ENCODE data around the gene LEPR. TPM values are rescaled to one million over a fixed set of nuclear protein-coding genes. Genes with fewer than 3 reads are reported as not detected.
"Not testable (repeated sequence)": the region's sequence is repeated elsewhere in the genome, so short reads cannot be mapped to it uniquely, and the experiment has no call there.

LEPR gene
- total and polyA plus RNA-seq, 7 donors = 0.73 to 7.8 (median 2.1) TPM

- no peaks in the 10 kb centered on the region for H3K9me3 ChIP-seq
- no peak overlapping the region for H3K4me3 ChIP-seq
- H3K4me1 ChIP-seq = no peaks in the 10 kb centered on the region
- WGBS, 3 donors = 21 to 33% (median 32%) methylated on average over 2 of the region's 2 CpGs
- TF ChIP-seq, protein P1, sequence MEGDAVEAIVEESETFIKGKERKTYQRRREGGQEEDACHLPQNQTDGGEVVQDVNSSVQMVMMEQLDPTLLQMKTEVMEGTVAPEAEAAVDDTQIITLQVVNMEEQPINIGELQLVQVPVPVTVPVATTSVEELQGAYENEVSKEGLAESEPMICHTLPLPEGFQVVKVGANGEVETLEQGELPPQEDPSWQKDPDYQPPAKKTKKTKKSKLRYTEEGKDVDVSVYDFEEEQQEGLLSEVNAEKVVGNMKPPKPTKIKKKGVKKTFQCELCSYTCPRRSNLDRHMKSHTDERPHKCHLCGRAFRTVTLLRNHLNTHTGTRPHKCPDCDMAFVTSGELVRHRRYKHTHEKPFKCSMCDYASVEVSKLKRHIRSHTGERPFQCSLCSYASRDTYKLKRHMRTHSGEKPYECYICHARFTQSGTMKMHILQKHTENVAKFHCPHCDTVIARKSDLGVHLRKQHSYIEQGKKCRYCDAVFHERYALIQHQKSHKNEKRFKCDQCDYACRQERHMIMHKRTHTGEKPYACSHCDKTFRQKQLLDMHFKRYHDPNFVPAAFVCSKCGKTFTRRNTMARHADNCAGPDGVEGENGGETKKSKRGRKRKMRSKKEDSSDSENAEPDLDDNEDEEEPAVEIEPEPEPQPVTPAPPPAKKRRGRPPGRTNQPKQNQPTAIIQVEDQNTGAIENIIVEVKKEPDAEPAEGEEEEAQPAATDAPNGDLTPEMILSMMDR (IDR thresholded peaks at IDR 0.05) = no peak
- H3K27me3 ChIP-seq (ENCODE audit: insufficient read depth in 3 of 3, low read length in 2 of 3) = no peaks in the 10 kb centered on the region
- no peaks in the 10 kb centered on the region for H3K36me3 ChIP-seq (ENCODE audit: insufficient read depth in 1 of 2, low read depth in 1 of 2)
- no peak overlapping the region for H3K27ac ChIP-seq
- ATAC-seq (no peak), DNase-seq (no peak)
- intact Hi-C loops (cut with DNase I) = no loop called here
These were observed 38.4 kb downstream of the LEPR start for GRCh38 chr1:65458730-65459396.

- Histone ChIP-seq H3K36me3 (ENCODE audit: insufficient read depth in 1 of 2, low read depth in 1 of 2) (no peaks in the 10 kb centered on the region), H3K27ac (no peak overlapping the region), H3K9me3 (no peaks in the 10 kb centered on the region), H3K27me3 (ENCODE audit: insufficient read depth in 3 of 3, low read length in 2 of 3) (no peaks in the 10 kb centered on the region), H3K4me1 (no peaks in the 10 kb centered on the region), H3K4me3 (no peak overlapping the region)
- ATAC-seq = no peak
- DNase-seq = no peak
- intact Hi-C loops (cut with DNase I) = no loop called here
- WGBS, 3 donors = 85 to 88% (median 88%) methylated on average over 1 of the region's 1 CpG
- TF ChIP-seq, protein P1 (IDR thresholded peaks at IDR 0.05) = peak; percentile 22
These were observed 38.9 kb downstream of the LEPR start for GRCh38 chr1:65459397-65459768.

- intact Hi-C loops (cut with DNase I); H3K36me3 ChIP-seq (ENCODE audit: insufficient read depth in 1 of 2, low read depth in 1 of 2); H3K4me3 ChIP-seq; H3K9me3 ChIP-seq; H3K4me1 ChIP-seq; H3K27me3 ChIP-seq (ENCODE audit: insufficient read depth in 3 of 3, low read length in 2 of 3); DNase-seq; ATAC-seq; H3K27ac ChIP-seq: not testable (repeated sequence)
- WGBS, 3 donors = 89 to 100% (median 100%) methylated on average over 1 of the region's 1 CpG
These were observed 45.4 kb downstream of the LEPR start for GRCh38 chr1:65465837-65466236.

GRCh38 chr1:65467536-65467935 lies 47.1 kb downstream of the LEPR start:
- DNase-seq = no peak

DNA sequence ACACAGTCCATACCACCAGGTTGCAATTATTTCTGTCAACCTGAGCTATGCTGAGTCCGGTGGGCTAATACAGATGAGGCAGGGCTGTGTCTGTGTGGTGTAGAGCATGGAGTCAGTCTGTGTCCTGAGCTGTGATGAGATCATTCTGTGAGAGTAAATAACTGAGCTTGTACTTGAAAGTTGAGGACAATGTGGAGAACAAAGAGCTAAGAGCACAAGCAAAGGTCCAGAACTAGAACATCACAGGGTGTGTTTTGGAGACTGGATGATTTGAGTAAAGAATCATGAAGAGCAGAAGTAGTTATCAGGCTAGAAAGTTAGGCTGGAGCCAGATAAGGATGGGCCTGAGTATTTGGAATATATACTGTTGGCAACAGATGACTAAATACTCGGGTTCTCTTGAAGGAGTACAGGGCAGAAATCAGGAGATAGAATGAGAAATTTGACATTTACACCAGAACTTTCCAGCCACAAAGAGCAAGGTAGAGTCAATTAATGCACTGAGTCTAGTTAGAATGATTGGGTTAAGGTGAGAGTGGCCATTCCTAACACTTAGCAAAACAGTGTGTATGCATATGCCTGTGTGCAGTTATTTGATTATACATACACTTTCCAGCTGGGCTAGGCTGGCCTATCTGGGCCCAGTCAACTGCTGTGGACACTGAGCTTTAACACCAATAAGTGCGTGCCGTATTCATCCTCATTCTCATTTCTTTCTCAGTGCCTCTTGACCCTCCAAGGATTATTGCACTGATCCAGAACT lies 48.8 kb downstream of the LEPR start:
- Histone ChIP-seq H3K36me3 (ENCODE audit: insufficient read depth in 1 of 2, low read depth in 1 of 2) (no peaks in the 10 kb centered on the region), H3K4me1 (peaks cover 5% of the 10 kb centered on the region), H3K4me3 (no peak overlapping the region), H3K9me3 (no peaks in the 10 kb centered on the region), H3K27me3 (ENCODE audit: insufficient read depth in 3 of 3, low read length in 2 of 3) (no peaks in the 10 kb centered on the region), H3K27ac (no peak overlapping the region)
- 39 to 59% (median 54%) methylated on average over 4 of the region's 4 CpGs for WGBS, 3 donors
- DNase-seq = no peak
- intact Hi-C loops (cut with DNase I) = no loop called here
- no peak for ATAC-seq
- TF ChIP-seq, protein P1 (IDR thresholded peaks at IDR 0.05) = no peak

More at GRCh38 chr1:65467536-65467935, 47.1 kb downstream of the LEPR start:
- Histone ChIP-seq H3K27me3 (ENCODE audit: insufficient read depth in 3 of 3, low read length in 2 of 3) (no peaks in the 10 kb centered on the region), H3K9me3 (no peaks in the 10 kb centered on the region), H3K4me1 (peaks cover 5% of the 10 kb centered on the region), H3K27ac (no peak overlapping the region), H3K36me3 (ENCODE audit: insufficient read depth in 1 of 2, low read depth in 1 of 2) (no peaks in the 10 kb centered on the region), H3K4me3 (no peak overlapping the region)
- intact Hi-C loops (cut with DNase I) = no loop called here
- TF ChIP-seq, protein P1 (IDR thresholded peaks at IDR 0.05) = no peak
- ATAC-seq = no peak
- WGBS, 3 donors = 58 to 69% (median 62%) methylated on average over 6 of the region's 6 CpGs

Measured in psoas muscle (tissue), 8 donors.